Vagina (tissue), 2 donors: ENCODE results near the gene SPATA24.
A peak's percentile ranks its signal among the peaks of the same experiment; 100 is the strongest.

Experiments
- CTCF ChIP-seq, 3 experiments: fragments of 450-650 bp in 2 of 3; fragments of 200-600 bp in 1 of 3; sonication (generic) in 1 of 3; IDR thresholded peaks; one replicate each; pipeline ENCODE4 v1.5.1; 2017 to 2019; ENCODE audit warnings: antibody characterized with exemption in 3 of 3, mild to moderate bottlenecking in 2 of 3, moderate library complexity in 2 of 3
- POLR2A ChIP-seq, 2 donors: fragments of 450-650 bp; IDR thresholded peaks; one replicate each; pipeline ENCODE4 v1.6.1; 2017; ENCODE audit warnings: antibody characterized with exemption in 2 of 2, mild to moderate bottlenecking in 2 of 2, moderate library complexity in 2 of 2
- POLR2AphosphoS5 ChIP-seq, 2 donors: sonication (generic); formaldehyde crosslinking; IDR thresholded peaks; one replicate each; pipeline ENCODE4 v1.9.0; 2017; ENCODE audit warnings: antibody characterized with exemption in 2 of 2, mild to moderate bottlenecking in 2 of 2, low read depth in 1 of 2; ENCODE audit not compliant: insufficient read depth in 1 of 2

DNA sequence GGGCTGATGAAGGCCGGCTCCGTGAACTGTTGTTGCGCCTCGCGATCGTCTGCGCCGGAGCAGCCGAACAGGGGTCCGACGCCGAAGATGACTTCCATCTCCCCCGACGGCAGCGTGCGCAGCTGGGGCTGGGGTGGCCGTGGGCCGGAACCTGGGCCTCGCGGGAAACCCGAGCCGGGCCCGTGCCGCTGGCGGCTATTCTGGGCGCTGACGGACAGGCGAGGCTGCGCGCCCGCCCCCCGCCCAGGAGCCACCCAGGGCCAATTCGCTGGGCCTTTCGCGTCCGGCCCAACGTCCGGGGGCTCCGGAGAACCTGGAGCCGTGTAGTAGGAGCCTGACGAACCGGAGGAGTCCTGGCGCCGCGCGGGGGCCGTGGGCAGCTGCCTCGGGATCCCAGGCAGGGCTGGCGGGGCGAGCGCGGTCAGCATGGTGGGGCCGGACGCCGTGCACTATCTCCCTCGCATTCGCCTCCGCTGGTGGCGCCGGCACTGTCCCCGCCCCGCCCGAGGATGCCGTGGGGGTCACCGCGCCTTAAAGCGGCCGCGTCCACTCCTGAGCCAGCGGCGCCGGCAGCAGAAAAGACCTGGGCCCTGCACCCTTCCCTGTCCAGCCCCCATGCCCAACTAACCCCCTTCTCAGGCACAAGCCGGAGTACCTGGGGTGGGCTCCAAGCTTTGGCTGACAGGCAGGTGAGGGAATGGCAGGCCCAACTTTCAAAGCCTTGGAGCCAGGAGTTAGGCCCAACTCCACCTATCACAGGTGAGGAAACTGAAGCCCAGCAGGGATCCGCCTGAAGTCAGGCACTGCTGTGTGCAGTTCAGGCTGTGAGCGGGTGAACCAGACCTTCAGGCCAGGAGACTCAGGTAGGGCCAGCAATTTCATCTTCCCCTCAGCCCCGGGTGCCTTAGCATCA, 9.0 kb downstream of the SPATA24 start, which contains the start of gene PROB1:
- no peak for TF ChIP-seq CTCF (IDR thresholded peaks at IDR 0.05)
- TF ChIP-seq POLR2AphosphoS5 (IDR thresholded peaks at IDR 0.05; ENCODE audit: insufficient read depth in 1 of 2, low read depth in 1 of 2): peak in 1 of 2 donors; percentile 44
- no peak for TF ChIP-seq POLR2A (IDR thresholded peaks at IDR 0.05)
